ENCODE data around the gene TNS4. TPM values are rescaled to one million over a fixed set of nuclear protein-coding genes. Genes with fewer than 3 reads are reported as not detected.

TNS4 gene
- total and polyA plus RNA-seq, 2 donors (not counting 1 experiment from before 2014, with no cell fraction given): under 0.01 to 0.05 TPM

DNA sequence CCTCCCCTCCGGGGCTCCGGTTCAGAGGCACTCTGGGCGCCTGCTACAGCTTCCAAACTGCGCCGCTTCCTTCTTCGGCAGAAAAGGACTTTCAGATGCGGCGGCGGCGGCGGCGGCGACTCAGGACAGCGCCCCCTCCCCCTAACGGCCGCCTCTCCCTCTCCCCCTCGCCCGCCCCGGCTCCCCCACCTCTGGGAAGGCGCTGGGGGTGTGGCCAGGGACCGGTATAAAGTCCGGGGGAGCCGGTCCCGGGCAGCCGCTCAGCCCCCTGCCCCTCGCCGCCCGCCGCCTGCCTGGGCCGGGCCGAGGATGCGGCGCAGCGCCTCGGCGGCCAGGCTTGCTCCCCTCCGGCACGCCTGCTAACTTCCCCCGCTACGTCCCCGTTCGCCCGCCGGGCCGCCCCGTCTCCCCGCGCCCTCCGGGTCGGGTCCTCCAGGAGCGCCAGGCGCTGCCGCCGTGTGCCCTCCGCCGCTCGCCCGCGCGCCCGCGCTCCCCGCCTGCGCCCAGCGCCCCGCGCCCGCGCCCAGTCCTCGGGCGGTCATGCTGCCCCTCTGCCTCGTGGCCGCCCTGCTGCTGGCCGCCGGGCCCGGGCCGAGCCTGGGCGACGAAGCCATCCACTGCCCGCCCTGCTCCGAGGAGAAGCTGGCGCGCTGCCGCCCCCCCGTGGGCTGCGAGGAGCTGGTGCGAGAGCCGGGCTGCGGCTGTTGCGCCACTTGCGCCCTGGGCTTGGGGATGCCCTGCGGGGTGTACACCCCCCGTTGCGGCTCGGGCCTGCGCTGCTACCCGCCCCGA, 58.0 kb downstream of the TNS4 start, which contains the start of gene IGFBP4:
Gene IGFBP4, plus strand, starts transcription at position 255 of the 792 bp plus-strand sequence. Its CDS starts 286 bp downstream, at position 541.
- Histone ChIP-seq H3K4me2 (ENCODE audit: extremely low read depth, insufficient read depth, low read length) (peak within 1 kb of the TSS; percentile 93), H3K79me2 (ENCODE audit: control insufficient read depth, insufficient read depth, low read length) (peaks cover 51% of the 10 kb centered on the region)
- peak; percentile 77 to 79 for DNase-seq (ENCODE audit: low read depth in 2 of 2)

DNA sequence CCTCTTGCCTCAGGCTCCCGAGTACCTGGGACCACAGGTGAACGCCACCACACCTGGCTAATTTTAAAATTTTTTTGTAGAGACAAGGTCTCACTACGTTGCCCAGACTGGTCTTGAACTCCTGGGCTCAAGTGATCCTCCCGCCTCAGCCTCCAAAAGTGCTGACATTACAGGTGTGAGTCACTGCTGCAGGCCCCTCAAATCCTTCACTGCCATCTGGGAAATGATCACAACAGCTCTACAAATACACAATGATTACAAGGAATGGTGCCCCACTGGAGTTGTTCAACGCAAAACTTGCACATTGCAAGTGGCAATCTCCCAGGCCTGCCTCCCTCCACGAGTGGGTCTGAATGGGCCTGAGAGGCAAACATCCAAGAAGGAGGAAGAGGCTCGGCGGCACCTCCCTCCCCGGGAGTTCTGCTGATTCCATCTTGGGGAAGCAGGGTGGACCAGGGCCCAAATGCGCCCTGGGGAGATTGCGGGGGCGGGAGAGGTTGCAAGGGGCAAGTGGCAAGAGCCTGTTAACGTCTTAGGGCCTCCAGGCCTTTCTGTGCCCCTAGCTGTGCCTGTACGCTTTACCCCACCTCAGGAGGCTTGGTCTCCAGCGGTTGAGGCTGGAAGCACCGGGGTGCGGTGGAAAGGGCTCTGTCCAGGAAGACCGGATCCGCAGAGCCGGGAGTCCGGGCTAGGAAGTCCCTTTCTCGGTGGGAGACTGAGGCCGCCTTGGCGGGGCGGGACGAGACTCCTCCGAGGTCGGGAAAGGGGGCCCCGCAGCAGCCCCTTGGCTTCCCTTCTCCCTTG, 58.8 kb downstream of the TNS4 start:
- Histone ChIP-seq H3K27ac (ENCODE audit: insufficient read depth, low read length) (peak overlapping the region; percentile 79), H3K4me2 (ENCODE audit: extremely low read depth, insufficient read depth, low read length) (peak overlapping the region; percentile 82), H3K27me3 (ENCODE audit: control insufficient read depth, insufficient read depth, low read length) (no peaks in the 10 kb centered on the region), H3K9me3 (ENCODE audit: control insufficient read depth, insufficient read depth, low read depth, low read length) (no peaks in the 10 kb centered on the region), H3K36me3 (ENCODE audit: control insufficient read depth, insufficient read depth, low read length) (peaks cover 7% of the 10 kb centered on the region), H2AFZ (ENCODE audit: low read length) (no peak overlapping the region), H3K4me3 (replicated peaks in 1 of 4; ENCODE audit: control extremely low read depth in 1 of 4, insufficient read depth in 1 of 4, low read depth in 3 of 4, low read length in 4 of 4) (peak overlapping the region; percentile 24 to 100 (median 50)), H4K20me1 (ENCODE audit: control insufficient read depth, extremely low read depth, insufficient read depth, low read length) (peaks cover 1% of the 10 kb centered on the region), H3K79me2 (ENCODE audit: control insufficient read depth, insufficient read depth, low read length) (peaks cover 43% of the 10 kb centered on the region), H3K4me1 (ENCODE audit: control insufficient read depth, extremely low read depth, insufficient read depth, low read length) (peaks cover 13% of the 10 kb centered on the region), H3K9ac (ENCODE audit: insufficient read depth, low read length) (peak overlapping the region; percentile 86)
- no peak for TF ChIP-seq EZH2 (IDR thresholded peaks at IDR 0.05; ENCODE audit: low read length, missing control alignments)
- TF ChIP-seq, protein P1, sequence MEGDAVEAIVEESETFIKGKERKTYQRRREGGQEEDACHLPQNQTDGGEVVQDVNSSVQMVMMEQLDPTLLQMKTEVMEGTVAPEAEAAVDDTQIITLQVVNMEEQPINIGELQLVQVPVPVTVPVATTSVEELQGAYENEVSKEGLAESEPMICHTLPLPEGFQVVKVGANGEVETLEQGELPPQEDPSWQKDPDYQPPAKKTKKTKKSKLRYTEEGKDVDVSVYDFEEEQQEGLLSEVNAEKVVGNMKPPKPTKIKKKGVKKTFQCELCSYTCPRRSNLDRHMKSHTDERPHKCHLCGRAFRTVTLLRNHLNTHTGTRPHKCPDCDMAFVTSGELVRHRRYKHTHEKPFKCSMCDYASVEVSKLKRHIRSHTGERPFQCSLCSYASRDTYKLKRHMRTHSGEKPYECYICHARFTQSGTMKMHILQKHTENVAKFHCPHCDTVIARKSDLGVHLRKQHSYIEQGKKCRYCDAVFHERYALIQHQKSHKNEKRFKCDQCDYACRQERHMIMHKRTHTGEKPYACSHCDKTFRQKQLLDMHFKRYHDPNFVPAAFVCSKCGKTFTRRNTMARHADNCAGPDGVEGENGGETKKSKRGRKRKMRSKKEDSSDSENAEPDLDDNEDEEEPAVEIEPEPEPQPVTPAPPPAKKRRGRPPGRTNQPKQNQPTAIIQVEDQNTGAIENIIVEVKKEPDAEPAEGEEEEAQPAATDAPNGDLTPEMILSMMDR (conservative IDR thresholded peaks at IDR 0.05 in 1 of 2, IDR thresholded peaks at IDR 0.05 in 1 of 2; ENCODE audit: low read depth in 1 of 2, low read length in 2 of 2): peak in 1 of 2 donors; percentile 2
- peak; percentile 41 to 44 for DNase-seq (ENCODE audit: low read depth in 2 of 2)

More for the DNA sequence above, 58.0 kb downstream of the TNS4 start, which contains the start of gene IGFBP4:
- TF ChIP-seq, protein P1 (conservative IDR thresholded peaks at IDR 0.05 in 1 of 2, IDR thresholded peaks at IDR 0.05 in 1 of 2; ENCODE audit: low read depth in 1 of 2, low read length in 2 of 2): peak; percentile 27 to 31
- TF ChIP-seq EZH2 (IDR thresholded peaks at IDR 0.05; ENCODE audit: low read length, missing control alignments): no peak
- H2AFZ ChIP-seq (ENCODE audit: low read length): no peak within 1 kb of the TSS
- H3K4me1 ChIP-seq (ENCODE audit: control insufficient read depth, extremely low read depth, insufficient read depth, low read length): peaks cover 21% of the 10 kb centered on the region
- H3K27ac ChIP-seq (ENCODE audit: insufficient read depth, low read length): peak within 1 kb of the TSS; percentile 79
- peaks cover 3% of the 10 kb centered on the region for H4K20me1 ChIP-seq (ENCODE audit: control insufficient read depth, extremely low read depth, insufficient read depth, low read length)
- H3K9me3 ChIP-seq (ENCODE audit: control insufficient read depth, insufficient read depth, low read depth, low read length): no peaks in the 10 kb centered on the region
- peak within 1 kb of the TSS; percentile 86 for H3K9ac ChIP-seq (ENCODE audit: insufficient read depth, low read length)
- no peaks in the 10 kb centered on the region for H3K27me3 ChIP-seq (ENCODE audit: control insufficient read depth, insufficient read depth, low read length)
- H3K36me3 ChIP-seq (ENCODE audit: control insufficient read depth, insufficient read depth, low read length): peaks cover 7% of the 10 kb centered on the region
- peak within 1 kb of the TSS; percentile 60 to 100 (median 98) for H3K4me3 ChIP-seq (replicated peaks in 1 of 4; ENCODE audit: control extremely low read depth in 1 of 4, insufficient read depth in 1 of 4, low read depth in 3 of 4, low read length in 4 of 4)

DNA sequence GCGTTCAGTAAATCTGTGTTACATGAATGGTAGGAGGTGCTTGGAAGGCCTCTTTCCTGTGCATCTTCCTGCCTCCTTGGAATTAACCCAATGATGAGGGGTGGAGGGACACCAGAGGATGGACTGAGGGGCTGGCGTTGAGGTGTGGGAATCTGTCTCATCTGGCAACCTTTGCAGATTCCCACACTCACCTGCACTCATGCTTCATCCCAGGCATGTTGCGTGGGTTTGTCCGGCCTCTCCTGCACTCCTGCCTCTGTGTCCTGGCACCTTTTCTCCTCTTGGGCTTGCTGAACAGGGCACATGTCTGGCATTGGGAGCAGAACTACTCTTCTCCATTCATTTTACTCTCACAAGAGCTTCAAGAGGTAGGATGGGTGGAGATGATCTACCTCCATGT, 61.3 kb downstream of the TNS4 start:
- Histone ChIP-seq H3K36me3 (ENCODE audit: control insufficient read depth, insufficient read depth, low read length) (no peaks in the 10 kb centered on the region), H4K20me1 (ENCODE audit: control insufficient read depth, extremely low read depth, insufficient read depth, low read length) (no peaks in the 10 kb centered on the region), H3K4me3 (replicated peaks in 1 of 4; ENCODE audit: control extremely low read depth in 1 of 4, insufficient read depth in 1 of 4, low read depth in 3 of 4, low read length in 4 of 4) (no peak overlapping the region), H3K27ac (ENCODE audit: insufficient read depth, low read length) (no peak overlapping the region), H2AFZ (ENCODE audit: low read length) (no peak overlapping the region), H3K9ac (ENCODE audit: insufficient read depth, low read length) (no peak overlapping the region), H3K27me3 (ENCODE audit: control insufficient read depth, insufficient read depth, low read length) (no peaks in the 10 kb centered on the region), H3K9me3 (ENCODE audit: control insufficient read depth, insufficient read depth, low read depth, low read length) (no peaks in the 10 kb centered on the region), H3K4me2 (ENCODE audit: extremely low read depth, insufficient read depth, low read length) (no peak overlapping the region), H3K79me2 (ENCODE audit: control insufficient read depth, insufficient read depth, low read length) (peaks cover 19% of the 10 kb centered on the region), H3K4me1 (ENCODE audit: control insufficient read depth, extremely low read depth, insufficient read depth, low read length) (peaks cover 3% of the 10 kb centered on the region)
- TF ChIP-seq EZH2 (IDR thresholded peaks at IDR 0.05; ENCODE audit: low read length, missing control alignments): no peak
- TF ChIP-seq, protein P1 (conservative IDR thresholded peaks at IDR 0.05 in 1 of 2, IDR thresholded peaks at IDR 0.05 in 1 of 2; ENCODE audit: low read depth in 1 of 2, low read length in 2 of 2): no peak
- DNase-seq (ENCODE audit: low read depth in 2 of 2): no peak

All from fibroblast of lung (primary cell).